Fibroblast of the aortic adventitia (primary cell): ENCODE results near the gene CNTRL. TPM values are rescaled to one million over a fixed set of nuclear protein-coding genes. Genes with fewer than 3 reads are reported as not detected.

Experiments
- DNase-seq: peaks from one replicate; pipeline ENCODE4 v3.0.0-alpha.2; 2010; ENCODE audit warnings: low read depth
- H3K4me3 ChIP-seq: 2 replicates; pipeline ENCODE4 v1.5.1; 2011; ENCODE audit warnings: low read depth, mild to moderate bottlenecking, control low read depth, low read length, moderate library complexity
- total RNA-seq: library from RNA; depleted of rRNA; stranded (reverse); fragments of >200 nt; gene quantifications from 2 replicates; pipeline ENCODE4 v1.2.3, GENCODE V29; 2012; ENCODE audit warnings: low replicate concordance
- TF ChIP-seq, protein P1 (sequence below): IDR thresholded peaks from 2 replicates; pipeline ENCODE4 v1.5.1; 2011; ENCODE audit warnings: mild to moderate bottlenecking, low read length, control low read depth, inconsistent platforms; ENCODE audit not compliant: insufficient read depth

CNTRL gene
- total RNA-seq, 1 donor: 15.2 TPM

DNA sequence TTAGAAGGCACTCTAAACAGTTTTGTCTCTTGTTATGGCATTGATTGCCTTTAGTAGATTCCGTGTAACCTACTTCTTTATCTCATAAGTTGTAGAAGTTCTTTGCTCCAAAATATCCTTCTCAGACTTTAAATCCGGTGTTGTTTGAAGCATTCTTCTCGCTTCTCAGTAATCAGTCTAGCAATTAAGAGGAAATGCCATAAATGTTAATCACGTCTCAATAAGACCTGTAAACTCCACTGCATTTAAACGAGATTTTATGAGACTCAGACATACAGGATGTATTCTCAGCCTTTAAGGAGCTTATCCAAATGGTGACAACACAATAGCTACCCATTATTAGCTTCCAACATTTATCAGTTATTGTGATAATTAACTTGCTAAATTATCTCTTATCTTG is 16.9 kb upstream of the CNTRL start:
- no peak overlapping the region for H3K4me3 ChIP-seq
- TF ChIP-seq, protein P1, sequence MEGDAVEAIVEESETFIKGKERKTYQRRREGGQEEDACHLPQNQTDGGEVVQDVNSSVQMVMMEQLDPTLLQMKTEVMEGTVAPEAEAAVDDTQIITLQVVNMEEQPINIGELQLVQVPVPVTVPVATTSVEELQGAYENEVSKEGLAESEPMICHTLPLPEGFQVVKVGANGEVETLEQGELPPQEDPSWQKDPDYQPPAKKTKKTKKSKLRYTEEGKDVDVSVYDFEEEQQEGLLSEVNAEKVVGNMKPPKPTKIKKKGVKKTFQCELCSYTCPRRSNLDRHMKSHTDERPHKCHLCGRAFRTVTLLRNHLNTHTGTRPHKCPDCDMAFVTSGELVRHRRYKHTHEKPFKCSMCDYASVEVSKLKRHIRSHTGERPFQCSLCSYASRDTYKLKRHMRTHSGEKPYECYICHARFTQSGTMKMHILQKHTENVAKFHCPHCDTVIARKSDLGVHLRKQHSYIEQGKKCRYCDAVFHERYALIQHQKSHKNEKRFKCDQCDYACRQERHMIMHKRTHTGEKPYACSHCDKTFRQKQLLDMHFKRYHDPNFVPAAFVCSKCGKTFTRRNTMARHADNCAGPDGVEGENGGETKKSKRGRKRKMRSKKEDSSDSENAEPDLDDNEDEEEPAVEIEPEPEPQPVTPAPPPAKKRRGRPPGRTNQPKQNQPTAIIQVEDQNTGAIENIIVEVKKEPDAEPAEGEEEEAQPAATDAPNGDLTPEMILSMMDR: no peak
- DNase-seq: no peak

DNA sequence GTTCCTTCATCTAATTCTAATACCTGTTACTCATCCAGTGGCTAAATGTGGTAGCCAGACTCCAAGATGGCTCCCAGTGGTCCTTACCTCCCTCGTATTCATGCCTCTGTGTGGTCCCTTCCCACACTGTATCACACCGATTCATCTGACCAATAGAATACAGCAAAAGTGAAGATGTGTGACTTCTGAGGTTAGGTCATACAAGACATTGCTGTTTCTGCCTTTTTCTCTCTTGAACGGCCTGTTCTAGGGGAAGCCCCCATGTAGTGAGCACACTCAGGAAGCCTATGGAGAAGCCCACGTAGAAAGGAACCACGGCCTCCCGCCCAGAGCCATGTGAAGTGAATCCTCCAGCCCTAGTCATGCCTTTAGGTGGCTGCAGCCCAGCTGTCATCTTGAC is 15.2 kb upstream of the CNTRL start:
- TF ChIP-seq, protein P1: no peak
- no peak for DNase-seq
- H3K4me3 ChIP-seq: no peak overlapping the region

DNA sequence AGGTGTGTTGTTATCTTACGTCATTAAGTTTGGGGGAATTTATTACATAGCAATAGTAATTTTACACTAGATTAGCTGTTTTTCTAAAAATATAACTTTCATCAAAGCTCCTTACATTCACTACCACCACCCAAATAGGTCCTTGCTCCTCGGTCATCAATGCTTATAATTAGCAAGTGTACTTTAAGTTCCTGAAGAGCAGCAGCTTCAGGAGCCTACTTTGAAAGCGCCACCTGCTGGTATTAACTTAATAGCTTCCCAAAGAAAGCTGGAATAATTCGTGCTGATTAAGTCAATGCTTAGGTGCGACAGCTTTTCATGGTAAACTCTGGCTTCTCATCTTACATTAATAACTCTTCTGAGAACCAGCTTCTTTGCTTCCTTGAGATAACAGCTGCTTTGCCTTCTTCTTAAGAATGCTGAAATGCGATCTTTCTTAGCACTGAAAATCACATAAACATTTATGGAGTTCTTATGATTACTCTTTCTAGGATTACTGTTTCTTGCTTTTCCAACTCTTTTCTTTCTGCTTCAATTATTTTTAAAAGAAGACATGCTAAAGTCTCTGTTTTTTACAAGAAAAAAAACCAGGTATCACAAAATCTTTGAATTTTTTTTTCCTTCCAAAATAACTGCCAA is 14.6 kb upstream of the CNTRL start:
- TF ChIP-seq, protein P1: peak; percentile 78
- DNase-seq: peak; percentile 84
- H3K4me3 ChIP-seq: no peak overlapping the region

DNA sequence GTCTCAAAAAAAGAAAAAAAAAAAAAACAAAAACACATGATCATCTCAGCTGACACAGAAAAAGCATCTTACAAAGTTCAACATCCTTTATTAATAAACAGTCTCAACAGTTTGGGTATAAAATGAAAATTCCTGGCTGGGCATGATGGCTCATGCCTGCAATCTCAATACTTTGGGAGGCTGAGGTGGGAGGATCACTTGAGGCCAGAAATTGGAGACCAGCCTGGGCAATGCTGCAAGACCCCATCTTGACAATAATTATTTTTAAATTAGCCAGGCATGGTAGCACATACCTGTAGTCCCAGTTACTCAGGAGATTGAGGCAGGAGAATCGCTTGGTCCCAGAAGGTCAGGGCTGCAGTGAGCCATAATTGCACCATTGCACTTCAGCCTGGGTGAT is 7.9 kb upstream of the CNTRL start:
- no peak overlapping the region for H3K4me3 ChIP-seq
- DNase-seq: no peak
- TF ChIP-seq, protein P1: no peak

DNA sequence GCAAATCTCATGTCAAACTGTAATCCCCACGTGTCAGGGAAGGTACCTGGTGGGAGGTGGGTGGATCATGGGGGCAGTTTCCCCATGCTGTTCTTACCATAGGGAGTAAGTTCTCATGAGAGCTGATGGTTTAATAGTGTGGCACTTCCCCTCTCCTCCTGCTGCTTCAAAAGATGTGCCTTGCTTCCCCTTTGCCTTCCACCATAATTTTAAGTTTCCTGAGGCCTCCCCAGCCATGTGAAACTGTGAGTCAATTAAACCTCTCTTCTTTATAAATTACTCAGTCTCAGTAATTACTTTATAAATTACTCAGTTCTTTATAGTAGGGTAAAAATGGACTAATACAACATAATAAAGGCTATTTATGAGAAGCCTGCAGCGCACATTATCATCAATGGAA is 7.1 kb upstream of the CNTRL start:
- DNase-seq: no peak
- H3K4me3 ChIP-seq: no peak overlapping the region
- TF ChIP-seq, protein P1: no peak

DNA sequence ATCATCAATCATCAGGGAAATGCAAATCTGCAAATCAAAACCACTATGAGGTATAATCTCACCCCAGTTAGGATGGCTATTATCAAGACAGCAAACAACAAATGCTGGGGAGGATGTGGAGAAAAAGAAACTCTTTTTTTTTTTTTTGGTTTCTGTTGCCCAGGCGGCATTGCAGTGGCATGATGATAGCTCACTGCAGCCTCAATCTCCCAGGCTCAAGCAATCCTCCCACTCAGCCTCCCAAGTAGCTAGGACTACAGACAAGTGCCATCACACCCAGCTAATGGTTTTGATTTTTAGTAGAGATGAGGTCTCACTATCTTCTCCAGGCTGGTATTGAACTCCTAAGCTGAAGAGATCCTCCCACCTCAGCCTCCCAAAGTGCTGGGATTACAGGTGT is 5.4 kb upstream of the CNTRL start:
- no peak for DNase-seq
- no peak overlapping the region for H3K4me3 ChIP-seq
- TF ChIP-seq, protein P1: no peak

DNA sequence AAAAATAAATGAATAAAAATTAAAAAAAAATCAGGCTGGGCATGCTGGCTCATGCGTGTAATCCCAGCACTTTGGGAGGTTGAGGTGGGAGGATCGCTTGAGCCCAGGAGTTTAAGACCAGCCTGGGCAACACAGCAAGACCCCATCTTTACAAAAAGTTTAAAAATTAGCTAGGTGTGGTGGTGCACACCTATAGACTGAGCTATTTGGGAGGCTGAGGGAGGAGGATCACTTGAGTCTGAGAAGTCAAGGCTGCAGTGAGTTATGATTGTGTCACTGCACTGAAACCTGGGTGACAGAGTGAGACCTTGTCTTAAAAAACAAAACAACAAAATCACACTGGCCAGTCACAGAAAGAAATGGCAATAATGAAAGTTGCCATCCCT is 3.4 kb upstream of the CNTRL start:
- DNase-seq: no peak
- TF ChIP-seq, protein P1: no peak
- peak overlapping the region; percentile 53 for H3K4me3 ChIP-seq
